22Rv1 (cell line): ENCODE data around the gene RTP5.

Experiments
- ZFX ChIP-seq: fragments of 450-650 bp; IDR thresholded peaks from 2 replicates; pipeline ENCODE4 v1.6.1; 2017; ENCODE audit warnings: antibody characterized with exemption, borderline replicate concordance
- TF ChIP-seq, protein P1 (sequence below): fragments of 450-650 bp; IDR thresholded peaks from 2 replicates; pipeline ENCODE4 v1.5.1; 2017; ENCODE audit warnings: mild to moderate bottlenecking

DNA sequence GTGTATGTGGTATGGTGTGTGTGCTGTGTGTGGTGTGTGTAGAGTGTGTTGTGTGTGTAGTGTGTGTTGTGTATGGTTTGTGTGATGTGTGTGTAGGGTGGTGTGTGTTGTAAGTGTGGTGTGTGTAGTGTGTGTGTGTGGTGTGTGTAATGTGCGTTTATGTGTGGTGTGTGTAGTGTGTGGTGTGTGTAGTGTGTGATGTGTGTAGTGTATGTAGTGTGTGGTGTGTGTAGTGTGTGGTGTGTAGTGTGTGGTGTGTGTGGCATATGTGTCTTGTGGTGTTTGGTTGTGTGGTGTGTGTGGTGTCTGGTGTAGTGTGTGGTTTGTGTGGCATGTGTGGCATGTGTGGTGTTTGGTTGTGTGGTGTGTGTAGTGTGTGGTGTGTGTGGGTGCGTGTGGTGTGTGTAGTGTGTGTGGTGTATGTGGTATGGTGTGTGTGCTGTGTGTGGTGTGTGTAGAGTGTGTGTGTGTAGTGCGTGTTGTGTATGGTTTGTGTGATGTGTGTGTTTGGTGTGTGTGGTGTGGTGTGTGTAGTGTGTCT lies 4.0 kb upstream of the RTP5 start:
- TF ChIP-seq, protein P1, sequence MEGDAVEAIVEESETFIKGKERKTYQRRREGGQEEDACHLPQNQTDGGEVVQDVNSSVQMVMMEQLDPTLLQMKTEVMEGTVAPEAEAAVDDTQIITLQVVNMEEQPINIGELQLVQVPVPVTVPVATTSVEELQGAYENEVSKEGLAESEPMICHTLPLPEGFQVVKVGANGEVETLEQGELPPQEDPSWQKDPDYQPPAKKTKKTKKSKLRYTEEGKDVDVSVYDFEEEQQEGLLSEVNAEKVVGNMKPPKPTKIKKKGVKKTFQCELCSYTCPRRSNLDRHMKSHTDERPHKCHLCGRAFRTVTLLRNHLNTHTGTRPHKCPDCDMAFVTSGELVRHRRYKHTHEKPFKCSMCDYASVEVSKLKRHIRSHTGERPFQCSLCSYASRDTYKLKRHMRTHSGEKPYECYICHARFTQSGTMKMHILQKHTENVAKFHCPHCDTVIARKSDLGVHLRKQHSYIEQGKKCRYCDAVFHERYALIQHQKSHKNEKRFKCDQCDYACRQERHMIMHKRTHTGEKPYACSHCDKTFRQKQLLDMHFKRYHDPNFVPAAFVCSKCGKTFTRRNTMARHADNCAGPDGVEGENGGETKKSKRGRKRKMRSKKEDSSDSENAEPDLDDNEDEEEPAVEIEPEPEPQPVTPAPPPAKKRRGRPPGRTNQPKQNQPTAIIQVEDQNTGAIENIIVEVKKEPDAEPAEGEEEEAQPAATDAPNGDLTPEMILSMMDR: no peak
- TF ChIP-seq ZFX: no peak
